HG03378 (cell line): Measurements from ENCODE around the gene C17orf107.
"Not testable (repeated sequence)": the region's sequence is repeated elsewhere in the genome, so short reads cannot be mapped to it uniquely, and the experiment has no call there.

Experiments used
- ATAC-seq: cut with Tn5 transposase; IDR thresholded peaks from one replicate; pipeline ENCODE4 v1.9.1; 2021; ENCODE audit warnings: mild to moderate bottlenecking, moderate library complexity; ENCODE audit not compliant: unreplicated experiment

C17orf107 gene

DNA sequence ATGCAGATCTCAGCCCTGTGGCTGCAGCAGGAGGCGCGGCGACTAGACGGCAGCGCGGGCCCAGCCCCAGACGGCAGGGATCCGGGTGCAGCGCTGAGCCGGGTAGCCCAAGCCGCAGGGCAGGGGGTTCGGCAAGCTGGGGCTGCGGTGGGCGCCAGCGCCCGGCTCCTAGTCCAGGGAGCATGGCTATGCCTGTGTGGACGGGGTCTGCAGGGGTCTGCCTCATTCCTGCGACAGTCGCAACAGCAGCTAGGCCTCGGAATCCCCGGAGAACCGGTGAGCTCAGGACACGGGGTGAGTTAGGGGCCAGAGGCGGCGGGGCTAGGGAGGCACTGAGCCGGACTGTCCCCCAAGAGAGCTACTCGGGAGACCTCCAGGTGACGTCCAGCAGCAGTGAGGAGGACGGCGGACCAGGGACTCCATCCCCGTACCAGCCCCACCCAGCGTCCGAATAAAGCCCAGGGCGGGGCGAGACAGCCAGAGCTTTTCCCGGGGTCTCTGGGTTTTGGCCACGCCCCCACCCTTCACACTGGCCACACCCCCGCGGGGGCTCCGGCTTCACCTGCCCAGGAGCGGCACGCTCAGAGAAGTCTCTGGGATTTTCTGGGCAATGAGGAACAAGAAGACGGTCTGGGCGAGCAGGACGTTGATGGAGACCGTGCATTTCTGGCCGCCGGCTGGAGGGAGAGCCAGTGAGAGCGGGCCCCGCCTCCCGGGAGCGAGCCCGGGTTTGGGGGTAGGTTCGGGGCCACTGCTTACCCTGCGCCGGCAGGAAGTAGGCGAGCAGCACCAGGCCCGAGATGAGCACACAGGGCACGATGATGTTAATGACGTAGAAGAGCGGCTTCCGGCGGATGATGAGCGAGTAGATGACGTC, 1.1 kb downstream of the C17orf107 start:
- ATAC-seq = no peak

DNA sequence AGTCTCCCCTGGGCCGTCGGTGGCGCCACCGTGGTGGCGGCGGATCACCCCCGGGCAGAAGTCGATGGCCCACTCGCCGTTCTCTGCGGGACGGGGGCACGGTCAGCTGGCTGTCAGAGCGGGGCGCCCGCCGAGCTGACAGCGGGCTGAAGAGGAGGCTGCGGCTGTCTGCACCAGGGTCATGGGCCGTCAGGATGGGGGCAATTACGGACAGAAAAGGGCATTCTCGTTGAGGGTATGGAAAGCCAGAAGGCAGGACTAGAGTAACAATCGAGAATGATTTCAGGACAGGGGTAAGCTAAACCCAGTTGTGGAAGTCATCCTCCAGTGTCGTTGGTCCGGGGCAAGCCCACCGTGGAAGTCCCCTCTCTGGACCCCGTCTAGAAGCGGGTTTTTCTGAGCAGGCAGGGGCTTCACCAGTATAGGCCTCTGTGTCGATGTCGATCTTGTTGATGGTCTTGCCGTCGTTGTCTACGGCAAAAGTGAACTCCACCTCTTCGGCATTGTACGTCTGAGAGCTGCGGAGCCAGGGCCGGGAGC, 1.8 kb downstream of the C17orf107 start:
- ATAC-seq = no peak

DNA sequence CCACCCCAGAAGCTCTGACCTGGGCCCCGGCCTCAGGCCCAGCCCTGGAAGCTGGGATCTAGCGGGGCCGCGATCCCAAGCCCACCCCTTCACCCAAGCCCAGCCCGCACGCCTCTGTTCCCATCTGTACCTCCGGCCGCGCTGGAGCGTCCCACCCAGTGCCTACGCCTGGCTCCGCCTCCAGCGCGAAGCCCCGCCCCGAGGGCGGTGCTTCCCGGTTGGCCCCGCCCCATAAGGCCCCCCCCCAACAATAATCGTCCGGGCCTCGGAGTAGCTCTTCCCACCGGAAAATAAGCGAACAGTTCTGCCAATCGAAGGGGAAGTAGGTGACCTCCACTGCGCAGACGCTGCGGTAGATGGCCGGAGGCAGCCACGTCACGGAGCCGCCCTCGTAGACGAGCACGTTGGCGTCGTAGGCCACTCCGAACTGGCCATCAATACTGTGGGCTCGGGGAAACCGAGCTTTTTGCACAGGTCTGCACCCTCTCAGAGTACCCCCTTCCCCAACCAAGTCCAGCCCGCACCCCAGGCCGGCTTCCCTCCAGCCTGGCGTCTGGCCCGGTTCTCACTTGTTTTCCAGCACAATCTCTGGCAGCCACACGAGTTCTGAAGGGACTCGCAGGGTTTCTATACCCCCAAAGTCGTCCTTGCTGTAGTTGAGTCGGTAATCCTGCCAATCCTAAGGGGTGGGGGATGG, 2.5 kb downstream of the C17orf107 start:
- ATAC-seq = no peak

DNA sequence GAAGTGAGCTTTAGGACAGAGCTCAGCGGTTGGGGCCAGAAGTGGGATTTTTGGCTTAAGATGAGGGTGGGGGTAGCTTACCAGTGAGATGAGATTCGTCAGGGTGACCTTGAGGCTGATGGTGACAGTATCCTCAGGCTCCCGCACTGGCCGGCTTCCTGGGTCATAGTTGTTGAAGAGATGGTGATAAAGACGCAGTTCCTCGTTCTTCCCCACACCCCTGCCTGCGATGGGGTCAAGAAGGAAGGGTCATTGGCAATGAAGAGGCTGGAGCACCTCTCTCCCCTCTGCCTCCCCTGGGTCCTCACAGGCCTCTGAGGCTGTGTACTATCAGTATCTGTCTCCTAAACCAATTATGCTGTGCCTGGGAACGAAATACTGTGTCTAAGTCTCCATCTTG, 3.2 kb downstream of the C17orf107 start:
- no peak for ATAC-seq

DNA sequence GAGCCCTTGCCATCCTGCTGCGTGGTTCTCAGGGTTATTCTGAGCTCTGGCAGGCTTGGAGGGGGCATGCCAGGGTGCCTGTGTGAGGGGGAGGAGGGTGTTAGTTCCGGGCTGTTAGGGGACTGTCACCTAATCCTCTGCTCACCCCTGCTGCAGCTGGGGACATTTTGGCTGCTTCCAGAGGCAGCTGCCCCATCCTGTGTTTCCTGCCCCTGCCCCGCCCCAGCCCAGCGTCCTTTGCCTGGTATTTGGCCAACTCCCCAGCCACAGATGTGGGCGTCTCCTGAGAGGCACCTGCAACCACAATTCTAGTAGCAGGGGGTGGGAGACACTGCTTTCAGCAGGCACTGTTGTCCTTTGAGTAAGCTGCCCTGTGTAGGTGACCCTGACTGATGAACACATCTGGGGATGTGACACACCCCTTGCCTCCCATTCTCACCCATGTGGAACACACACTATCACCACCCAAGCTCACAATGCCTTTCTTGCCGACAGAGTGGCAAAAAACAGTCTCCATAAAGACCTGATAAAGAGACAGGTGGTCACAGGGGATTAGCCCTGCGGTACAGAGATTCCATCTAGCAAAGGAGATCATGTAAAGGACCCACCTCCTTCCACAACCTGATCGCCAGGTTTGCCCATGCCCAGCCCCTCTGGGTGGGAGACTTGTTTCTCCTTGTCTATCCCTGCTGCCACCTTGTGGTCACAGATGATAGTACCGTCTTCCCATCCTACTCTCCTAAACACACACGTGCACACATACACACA, 3.9 kb downstream of the C17orf107 start, which contains the start of gene CHRNE:
TSS of gene CHRNE (minus strand) at position 48 of the 768 bp plus-strand sequence. CDS start at position 13, 35 bp downstream.
- no peak for ATAC-seq

DNA sequence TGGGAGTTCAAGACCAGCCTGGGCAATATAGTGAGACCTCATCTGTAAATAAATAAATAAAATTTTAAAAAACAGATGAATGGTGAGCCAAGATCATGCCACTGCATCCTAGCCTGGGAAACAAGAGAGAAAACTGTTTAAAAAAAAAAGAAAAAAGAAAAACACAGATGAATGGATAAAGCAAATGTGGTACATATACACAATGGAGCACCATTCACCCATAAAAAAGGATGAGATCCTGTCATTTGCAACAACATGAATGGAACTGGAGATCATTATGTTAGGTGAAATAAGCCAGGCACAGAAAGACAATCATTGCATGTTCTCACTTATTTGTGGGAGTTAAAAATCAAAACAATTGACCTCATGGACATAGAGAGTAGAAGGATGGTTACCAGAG, 7.3 kb downstream of the C17orf107 start:
- ATAC-seq = not testable (repeated sequence)

DNA sequence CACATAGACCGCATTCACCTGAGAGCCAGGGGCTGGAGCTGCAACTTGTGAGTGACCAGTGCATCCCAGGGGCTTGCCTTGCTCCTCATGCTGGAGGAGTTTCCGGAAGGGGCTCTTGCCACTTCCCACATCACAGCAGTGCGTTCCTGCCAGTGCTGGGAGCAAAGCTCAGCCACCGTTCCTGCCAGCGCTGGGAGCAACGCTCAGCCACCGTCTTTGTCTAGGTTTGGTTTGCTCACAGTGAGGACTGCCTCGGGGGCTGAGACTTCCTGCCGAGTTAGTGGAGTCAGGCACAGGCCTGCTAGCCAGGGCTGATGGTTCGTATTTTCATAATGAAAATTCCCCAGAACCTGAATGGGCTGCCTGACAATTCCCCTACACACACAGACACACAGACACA, 9.0 kb downstream of the C17orf107 start:
- ATAC-seq = no peak

DNA sequence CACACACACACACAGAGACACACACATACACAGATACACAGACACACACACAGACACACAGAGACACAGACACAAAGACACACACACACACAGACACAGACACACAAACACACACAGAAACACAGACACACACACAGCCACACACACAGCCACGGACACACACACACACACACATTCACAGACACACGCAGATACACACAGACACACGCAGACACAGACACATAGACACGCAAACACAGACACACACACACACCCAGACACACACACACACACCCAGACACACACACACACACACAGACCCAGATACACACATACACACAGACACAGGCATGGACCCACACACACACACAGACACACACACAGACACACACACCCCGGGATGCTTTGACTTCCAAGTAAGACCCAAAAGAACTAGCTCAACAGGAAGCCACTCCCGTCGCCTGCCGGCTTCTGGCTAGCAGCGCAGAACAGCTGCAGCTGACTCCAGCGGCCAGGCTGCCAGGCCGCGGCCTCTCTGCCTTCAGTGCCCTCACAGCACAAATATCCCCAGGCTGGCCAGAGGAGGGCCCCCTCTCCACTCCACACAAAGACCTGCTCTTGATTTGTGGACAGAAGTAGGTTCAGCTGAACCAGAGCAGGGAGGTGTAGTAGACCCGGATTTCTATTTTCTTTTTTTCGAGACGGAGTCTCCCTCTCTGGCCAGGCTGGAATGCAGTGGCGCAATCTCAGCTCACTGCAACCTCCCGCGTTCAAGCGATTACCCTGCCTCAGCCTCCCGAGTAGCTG, 9.6 kb downstream of the C17orf107 start:
- ATAC-seq = no peak

DNA sequence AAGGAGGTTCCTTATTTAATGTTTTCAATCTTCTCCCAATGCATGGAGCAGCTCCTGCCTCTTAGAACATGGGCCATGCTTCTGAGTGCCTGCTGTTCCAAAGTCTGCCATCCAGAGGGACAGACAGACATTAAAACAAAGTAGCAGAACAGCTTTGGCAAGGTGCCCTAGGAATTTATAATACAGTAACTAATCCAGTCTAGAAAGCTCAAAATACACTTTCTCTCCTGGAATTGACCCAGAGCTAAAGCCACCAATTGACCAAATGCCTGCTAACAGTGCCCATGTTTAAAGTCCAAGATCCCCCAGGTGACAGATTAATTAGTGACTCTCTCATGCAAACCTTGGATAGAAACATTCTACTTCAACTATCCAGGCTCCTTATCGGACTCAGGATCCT, 14.7 kb downstream of the C17orf107 start:
- no peak for ATAC-seq

DNA sequence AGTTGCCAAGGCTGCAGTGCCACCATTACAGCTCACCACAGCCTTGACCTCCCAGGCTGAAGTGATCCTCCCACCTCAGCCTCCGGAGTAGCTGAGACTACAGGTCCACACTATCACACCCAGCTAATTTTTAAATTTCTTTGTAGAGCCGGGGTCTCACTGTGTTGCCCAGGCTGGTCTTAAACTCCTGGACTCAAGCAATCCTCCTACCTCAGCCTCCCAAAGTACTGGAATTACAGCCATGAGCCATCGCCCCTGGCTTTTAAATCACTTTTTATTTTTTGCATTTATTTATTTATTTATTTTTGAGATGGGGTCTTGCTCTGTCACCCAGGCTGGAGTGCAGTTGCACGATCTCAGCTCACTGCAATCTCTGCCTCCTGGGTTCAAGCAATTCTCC, 15.2 kb downstream of the C17orf107 start:
- ATAC-seq = not testable (repeated sequence)

DNA sequence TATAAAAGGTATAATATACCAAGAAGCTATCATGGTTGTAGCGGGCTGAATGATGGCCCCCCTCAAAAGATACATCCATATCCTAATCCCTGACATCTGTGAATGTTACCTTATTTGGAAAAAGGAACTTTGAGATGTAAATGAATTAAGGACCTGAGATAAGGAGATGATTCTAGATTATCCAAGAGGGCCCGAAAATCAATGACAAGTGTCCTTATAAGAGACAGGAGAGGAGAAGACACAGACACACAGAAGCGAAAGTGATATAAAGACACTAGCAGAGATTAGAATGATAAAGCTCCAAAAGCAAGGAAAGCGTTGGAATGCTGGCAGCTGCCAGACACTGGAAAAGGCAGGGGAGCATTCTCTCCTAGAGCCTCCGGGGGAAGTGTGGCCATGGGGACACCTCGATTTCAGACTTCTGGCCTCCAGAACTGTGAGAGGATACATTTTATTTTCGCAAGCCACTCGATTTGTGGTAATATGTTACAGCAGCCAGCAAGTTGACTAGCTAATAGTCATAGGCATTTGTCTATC, 20.2 kb downstream of the C17orf107 start:
- no peak for ATAC-seq

DNA sequence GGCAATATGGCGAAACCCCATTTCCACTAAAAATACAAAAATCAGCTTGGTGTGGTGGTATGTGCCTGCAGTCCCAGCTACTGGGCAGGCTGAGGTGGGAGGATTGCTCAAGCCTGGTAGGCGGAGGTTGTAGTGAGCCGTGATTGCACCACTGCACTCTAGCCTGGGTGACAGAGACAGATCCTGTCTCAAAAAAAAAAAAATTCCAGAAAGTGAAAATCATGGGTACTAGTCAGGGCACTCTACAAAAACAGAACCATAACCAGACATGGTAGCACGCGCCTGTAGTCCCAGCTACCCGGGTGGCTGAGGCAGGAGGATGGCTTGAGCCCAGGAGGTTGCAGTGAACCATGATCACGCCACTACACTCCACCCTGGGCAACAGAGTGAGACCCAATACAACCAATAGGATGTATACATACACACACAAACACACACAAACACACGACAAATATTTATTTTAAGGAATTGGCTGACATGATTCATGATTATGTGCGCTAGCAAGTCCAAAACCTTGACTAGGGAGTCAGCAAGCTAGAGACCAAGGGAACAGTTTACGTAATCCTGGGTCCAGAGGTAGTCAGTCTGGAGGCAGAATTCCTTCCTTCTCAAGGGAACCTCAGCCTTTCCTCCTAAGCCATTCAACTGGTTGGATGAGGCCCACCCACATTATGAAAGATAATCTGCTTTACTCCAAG, 21.2 kb downstream of the C17orf107 start:
- no peak for ATAC-seq

DNA sequence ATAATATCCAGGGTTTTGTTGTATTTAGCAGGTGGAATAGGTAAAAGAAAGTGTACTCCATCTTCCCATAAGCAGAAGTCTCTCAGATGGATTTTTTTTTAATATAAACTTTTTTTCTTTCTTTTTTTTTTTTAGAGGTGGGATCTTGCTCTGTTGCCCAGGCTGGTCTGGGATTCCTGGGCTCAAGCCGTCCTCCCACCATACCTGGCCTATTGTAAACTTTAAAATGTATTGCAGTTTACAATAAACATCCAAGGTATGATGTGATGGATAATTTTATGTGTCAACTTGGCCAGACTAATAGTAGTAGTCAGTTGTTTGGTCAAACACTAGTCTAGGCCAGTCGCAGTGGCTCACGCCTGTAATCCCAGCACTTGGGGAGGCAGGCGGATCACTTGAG, 22.0 kb downstream of the C17orf107 start:
- ATAC-seq = no peak

DNA sequence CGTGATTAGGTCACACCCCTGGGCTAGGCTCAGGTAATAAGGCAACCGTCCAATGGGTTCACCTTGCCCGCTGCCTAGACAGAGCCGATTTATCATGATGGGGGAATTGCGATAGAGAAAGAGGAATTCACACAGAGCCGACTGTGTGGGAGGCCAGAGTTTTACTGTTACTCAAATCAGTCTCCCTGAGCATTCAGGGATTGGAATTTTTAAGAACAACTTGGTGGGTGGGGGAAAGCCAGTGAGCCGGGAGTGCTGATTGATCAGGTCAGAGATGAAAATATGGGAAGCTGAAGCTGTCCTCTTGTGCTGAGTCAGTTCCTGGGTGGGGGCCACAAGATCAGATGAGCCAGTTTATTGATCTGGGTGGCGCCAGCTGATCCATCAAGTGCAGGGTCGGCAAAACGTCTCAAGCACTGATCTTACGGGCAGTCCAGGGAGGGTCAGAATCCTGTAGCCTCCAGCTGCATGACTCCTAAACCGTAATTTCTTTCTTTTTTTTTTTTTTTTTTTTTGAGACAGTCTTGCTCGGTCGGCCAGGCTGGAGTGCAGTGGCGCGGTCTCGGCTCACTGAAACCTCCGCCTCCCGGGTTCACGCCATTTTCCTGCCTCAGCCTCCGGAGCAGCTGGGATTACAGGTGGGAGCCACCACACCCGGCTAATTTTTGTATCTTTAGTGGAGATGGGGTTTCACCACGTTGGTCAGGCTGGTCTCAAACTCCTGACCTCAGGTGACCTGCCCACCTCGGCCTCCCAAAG, 27.4 kb downstream of the C17orf107 start:
- ATAC-seq = not testable (repeated sequence)

DNA sequence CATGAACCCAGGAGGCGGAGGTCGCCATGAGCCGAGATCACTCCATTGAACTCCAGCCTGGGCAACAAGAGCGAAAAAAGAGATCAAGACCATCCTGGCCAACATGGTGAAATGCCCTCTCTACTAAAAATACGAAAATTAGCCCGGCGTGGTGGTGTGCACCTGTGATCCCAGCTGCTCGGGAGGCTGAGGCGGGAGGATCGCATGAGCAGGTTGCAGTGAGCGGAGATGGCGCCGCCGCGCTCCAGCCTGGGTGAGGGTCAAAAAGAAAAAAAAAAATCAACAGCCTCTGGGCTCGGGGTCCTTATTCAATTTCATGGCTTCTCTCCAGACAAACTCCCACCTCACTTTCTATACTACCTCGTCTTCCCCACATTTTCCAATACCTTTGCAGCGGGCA, 29.5 kb downstream of the C17orf107 start:
- no peak for ATAC-seq

DNA sequence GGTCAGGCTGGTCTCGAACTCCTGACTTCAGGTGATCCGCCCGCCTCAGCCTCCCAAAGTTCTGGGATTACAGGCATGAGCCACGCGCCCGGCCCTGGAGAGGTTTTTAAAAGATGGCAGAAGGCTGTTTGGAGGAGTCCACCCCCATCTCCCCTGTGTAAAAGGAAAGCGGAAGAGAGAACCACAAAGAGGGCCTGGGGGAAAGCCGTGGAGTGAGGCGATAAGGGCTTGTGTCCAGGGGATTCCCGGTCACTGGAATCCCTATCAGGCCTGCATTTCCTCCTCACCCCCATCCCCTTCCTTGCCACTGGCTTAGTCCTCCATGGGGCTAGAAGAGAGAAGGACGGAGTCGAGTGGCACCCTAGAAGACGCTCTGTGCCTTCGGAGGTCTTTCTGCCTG, 32.6 kb downstream of the C17orf107 start, which contains the start of gene GP1BA:
TSS of gene GP1BA (plus strand) at position 315 of the 400 bp plus-strand sequence. CDS start 328 bp downstream, outside the sequence.
- no peak for ATAC-seq

DNA sequence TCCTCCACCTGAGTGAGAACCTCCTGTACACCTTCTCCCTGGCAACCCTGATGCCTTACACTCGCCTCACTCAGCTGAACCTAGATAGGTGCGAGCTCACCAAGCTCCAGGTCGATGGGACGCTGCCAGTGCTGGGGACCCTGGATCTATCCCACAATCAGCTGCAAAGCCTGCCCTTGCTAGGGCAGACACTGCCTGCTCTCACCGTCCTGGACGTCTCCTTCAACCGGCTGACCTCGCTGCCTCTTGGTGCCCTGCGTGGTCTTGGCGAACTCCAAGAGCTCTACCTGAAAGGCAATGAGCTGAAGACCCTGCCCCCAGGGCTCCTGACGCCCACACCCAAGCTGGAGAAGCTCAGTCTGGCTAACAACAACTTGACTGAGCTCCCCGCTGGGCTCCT, 33.4 kb downstream of the C17orf107 start:
- ATAC-seq = no peak

DNA sequence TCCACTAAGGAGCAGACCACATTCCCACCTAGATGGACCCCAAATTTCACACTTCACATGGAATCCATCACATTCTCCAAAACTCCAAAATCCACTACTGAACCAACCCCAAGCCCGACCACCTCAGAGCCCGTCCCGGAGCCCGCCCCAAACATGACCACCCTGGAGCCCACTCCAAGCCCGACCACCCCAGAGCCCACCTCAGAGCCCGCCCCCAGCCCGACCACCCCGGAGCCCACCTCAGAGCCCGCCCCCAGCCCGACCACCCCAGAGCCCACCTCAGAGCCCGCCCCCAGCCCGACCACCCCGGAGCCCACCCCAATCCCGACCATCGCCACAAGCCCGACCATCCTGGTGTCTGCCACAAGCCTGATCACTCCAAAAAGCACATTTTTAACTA, 34.3 kb downstream of the C17orf107 start:
- ATAC-seq = no peak
